SK-N-SH (cell line): Measurements from ENCODE around the gene TLE5.

Experiments
- EZH2phosphoT487 ChIP-seq: fragments of 200-600 bp; sonication (generic); IDR thresholded peaks from 2 replicates; pipeline ENCODE4 v1.6.1; 2017; ENCODE audit warnings: low read depth, mixed run types, mild to moderate bottlenecking, antibody characterized with exemption, moderate library complexity, borderline replicate concordance
- MEF2A ChIP-seq: IDR thresholded peaks from 2 replicates; pipeline ENCODE4 v1.4.0; 2012; ENCODE audit warnings: low read depth, borderline replicate concordance

GRCh38 chr19:3035542-3036118, 26.7 kb downstream of the TLE5 start:
- TF ChIP-seq MEF2A = no peak
- TF ChIP-seq EZH2phosphoT487 = no peak
